Measurements from ENCODE around the gene CRLF2. TPM values are rescaled to one million over a fixed set of nuclear protein-coding genes. Genes with fewer than 3 reads are reported as not detected.
A peak's percentile ranks its signal among the peaks of the same experiment; 100 is the strongest.
"Not testable (repeated sequence)": the region's sequence is repeated elsewhere in the genome, so short reads cannot be mapped to it uniquely, and the experiment has no call there.

CRLF2 gene
- total RNA-seq, 1 donor from 2014 or later, result not detected

GRCh38 chrX:1159548-1159947 is 52.9 kb downstream of the CRLF2 start:
- Mint-ChIP-seq H3K4me3 (peak overlapping the region; percentile 41), H3K27ac (ENCODE audit: unreplicated experiment) (peak overlapping the region; percentile 90), H3K4me1 (peaks cover 5% of the 10 kb centered on the region), H3K27me3 (ENCODE audit: low read depth) (peaks cover 24% of the 10 kb centered on the region), H3K9me3 (peaks cover 10% of the 10 kb centered on the region), H3K36me3 (ENCODE audit: low read depth) (peaks cover 9% of the 10 kb centered on the region)
- no peak for TF ChIP-seq CTCF (conservative IDR thresholded peaks at IDR 0.05)
- DNase-seq (ENCODE audit: low read depth, low spot score), result no peak

- H3K27me3 Mint-ChIP-seq (ENCODE audit: low read depth), result peaks cover 13% of the 10 kb centered on the region
- H3K36me3 Mint-ChIP-seq (ENCODE audit: low read depth); H3K4me1 Mint-ChIP-seq; H3K9me3 Mint-ChIP-seq; H3K27ac Mint-ChIP-seq (ENCODE audit: unreplicated experiment); DNase-seq (ENCODE audit: low read depth, low spot score); H3K4me3 Mint-ChIP-seq: not testable (repeated sequence)
These were observed 55.6 kb downstream of the CRLF2 start for GRCh38 chrX:1156681-1157455.

DNA sequence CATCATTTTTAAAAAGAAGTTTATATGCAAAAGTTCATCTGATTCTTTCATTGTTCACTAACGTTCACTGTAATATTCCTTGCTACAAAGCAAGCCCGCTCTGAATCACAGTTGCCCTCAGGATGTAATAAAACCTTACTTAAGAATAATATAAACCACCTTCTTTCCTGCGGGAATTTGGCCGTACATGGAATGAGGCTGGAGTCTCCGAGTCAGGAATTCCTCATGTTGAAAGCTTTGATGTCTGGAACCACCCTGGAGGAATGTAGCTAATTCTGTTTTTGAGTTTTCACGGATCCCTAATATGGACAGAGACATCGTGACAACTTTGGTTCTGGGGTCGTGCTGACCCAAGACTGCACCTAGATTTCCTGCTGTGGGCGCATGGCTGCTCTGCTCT is 58.5 kb downstream of the CRLF2 start:
- Mint-ChIP-seq H3K36me3 (ENCODE audit: low read depth) (no peaks in the 10 kb centered on the region), H3K9me3 (no peaks in the 10 kb centered on the region), H3K4me3 (no peak overlapping the region), H3K4me1 (no peaks in the 10 kb centered on the region), H3K27ac (ENCODE audit: unreplicated experiment) (no peak overlapping the region), H3K27me3 (ENCODE audit: low read depth) (peaks cover 24% of the 10 kb centered on the region)
- no peak for TF ChIP-seq CTCF (conservative IDR thresholded peaks at IDR 0.05)
- DNase-seq (ENCODE audit: low read depth, low spot score), result no peak

DNA sequence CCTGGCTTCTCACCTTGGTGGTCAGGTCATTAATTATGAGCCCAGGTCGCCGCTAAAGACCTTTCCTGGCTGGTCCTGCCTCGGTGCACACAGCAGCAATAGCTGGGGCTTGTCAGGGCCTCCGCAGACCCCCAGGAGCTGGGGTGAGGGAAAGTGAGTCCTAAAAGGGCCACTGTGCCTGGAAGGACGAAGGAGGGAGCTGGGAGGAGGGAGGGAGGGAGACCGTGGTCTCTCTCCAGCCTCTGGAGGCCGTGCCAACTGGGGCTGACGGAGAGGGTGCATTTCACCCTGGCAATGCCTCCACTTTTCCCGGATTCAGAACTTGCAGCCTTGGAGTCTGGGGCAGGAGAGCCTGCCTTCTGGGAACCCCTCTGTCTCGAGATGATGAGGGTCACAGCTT is 60.4 kb downstream of the CRLF2 start:
- DNase-seq (ENCODE audit: low read depth, low spot score), result no peak
- Mint-ChIP-seq H3K36me3 (ENCODE audit: low read depth) (no peaks in the 10 kb centered on the region), H3K27me3 (ENCODE audit: low read depth) (peaks cover 23% of the 10 kb centered on the region), H3K4me3 (no peak overlapping the region), H3K27ac (ENCODE audit: unreplicated experiment) (peak overlapping the region; percentile 92), H3K9me3 (no peaks in the 10 kb centered on the region), H3K4me1 (peaks cover 6% of the 10 kb centered on the region)
- TF ChIP-seq CTCF (conservative IDR thresholded peaks at IDR 0.05), result no peak

- H3K27me3 Mint-ChIP-seq (ENCODE audit: low read depth), result peaks cover 23% of the 10 kb centered on the region
- H3K27ac Mint-ChIP-seq (ENCODE audit: unreplicated experiment), result no peak overlapping the region
- no peak overlapping the region for H3K4me3 Mint-ChIP-seq
- DNase-seq (ENCODE audit: low read depth, low spot score), result no peak
- H3K4me1 Mint-ChIP-seq, result peaks cover 6% of the 10 kb centered on the region
- H3K9me3 Mint-ChIP-seq, result no peaks in the 10 kb centered on the region
- TF ChIP-seq CTCF (conservative IDR thresholded peaks at IDR 0.05), result no peak
- H3K36me3 Mint-ChIP-seq (ENCODE audit: low read depth), result no peaks in the 10 kb centered on the region
These were observed 60.9 kb downstream of the CRLF2 start for GRCh38 chrX:1151378-1152077.

Data from neural crest cell (in vitro differentiated cells).